Suppressor macrophage (primary cell): Measurements from ENCODE around the gene CROCC.
A peak's percentile ranks its signal among the peaks of the same experiment; 100 is the strongest.
"Not testable (repeated sequence)": the region's sequence is repeated elsewhere in the genome, so short reads cannot be mapped to it uniquely, and the experiment has no call there.

ENCODE experiments used
- DNase-seq, 4 experiments: peaks; one replicate each; pipeline ENCODE4 v3.0.0-alpha.2; 2020 to 2022

The CROCC gene

GRCh38 chr1:16914928-16915626, 6.7 kb upstream of the CROCC start:
- DNase-seq: not testable (repeated sequence)

GRCh38 chr1:16915627-16915973, 6.1 kb upstream of the CROCC start:
- peak in 3 of 4 experiments; percentile 33 to 46 (median 45) for DNase-seq

GRCh38 chr1:16916036-16916880, 5.5 kb upstream of the CROCC start:
- DNase-seq: not testable (repeated sequence)

GRCh38 chr1:16918371-16918770, 3.4 kb upstream of the CROCC start:
- no peak for DNase-seq

GRCh38 chr1:16918936-16919665, 2.6 kb upstream of the CROCC start:
- DNase-seq: not testable (repeated sequence)

GRCh38 chr1:16920951-16921350, 780 bp upstream of the CROCC start:
- DNase-seq: no peak

GRCh38 chr1:16922466-16922865, 735 bp downstream of the CROCC start:
- DNase-seq: no peak

- DNase-seq: peak in 2 of 4 experiments; percentile 16 to 30
These were observed 1.2 kb downstream of the CROCC start for GRCh38 chr1:16922885-16923431.

GRCh38 chr1:16924216-16924918, 2.6 kb downstream of the CROCC start:
- no peak for DNase-seq

- DNase-seq: no peak
These were observed 3.3 kb downstream of the CROCC start for GRCh38 chr1:16924919-16925477.

- no peak for DNase-seq
These were observed 4.1 kb downstream of the CROCC start for GRCh38 chr1:16925635-16926490.

GRCh38 chr1:16926491-16927073, 4.9 kb downstream of the CROCC start:
- DNase-seq: no peak

- DNase-seq: no peak
These were observed 5.5 kb downstream of the CROCC start for GRCh38 chr1:16927256-16927655.

- no peak for DNase-seq
These were observed 6.2 kb downstream of the CROCC start for GRCh38 chr1:16927711-16928485.

GRCh38 chr1:16929146-16930041, 7.7 kb downstream of the CROCC start:
- not testable (repeated sequence) for DNase-seq

- DNase-seq: peak; percentile 24 to 61 (median 52)
These were observed 9.6 kb downstream of the CROCC start for GRCh38 chr1:16931206-16931934.

GRCh38 chr1:16933945-16934344, 12.2 kb downstream of the CROCC start:
- DNase-seq: not testable (repeated sequence)

- DNase-seq: not testable (repeated sequence)
These were observed 14.8 kb downstream of the CROCC start for GRCh38 chr1:16936580-16936979.
